Left ventricle myocardium inferior (tissue), 1 donor: Measurements from ENCODE around the gene DCUN1D2. TPM values are rescaled to one million over a fixed set of nuclear protein-coding genes. Genes with fewer than 3 reads are reported as not detected.
"Not testable (repeated sequence)": the region's sequence is repeated elsewhere in the genome, so short reads cannot be mapped to it uniquely, and the experiment has no call there.

Experiments used
- DNase-seq: peaks from one replicate; pipeline ENCODE4 v3.0.0-alpha.2; 2020
- H3K27ac ChIP-seq: fragments of 200-600 bp; replicated peaks from 2 replicates; pipeline ENCODE4 v1.8.0; 2021
- H3K27me3 ChIP-seq: fragments of 200-600 bp; 2 replicates; pipeline ENCODE4 v1.8.0; 2021; ENCODE audit warnings: low read depth
- H3K36me3 ChIP-seq: fragments of 200-600 bp; 2 replicates; pipeline ENCODE4 v1.8.0; 2021
- H3K4me1 ChIP-seq: fragments of 200-600 bp; 2 replicates; pipeline ENCODE4 v1.8.0; 2021
- H3K4me3 ChIP-seq: fragments of 200-600 bp; 2 replicates; pipeline ENCODE4 v1.8.0; 2021; ENCODE audit warnings: mild to moderate bottlenecking, moderate library complexity
- H3K9me3 ChIP-seq: fragments of 200-600 bp; replicated peaks from 2 replicates; pipeline ENCODE4 v1.8.0; 2021
- CTCF ChIP-seq: fragments of 200-600 bp; IDR thresholded peaks from 2 replicates; pipeline ENCODE4 v1.8.0; 2021; ENCODE audit warnings: antibody characterized with exemption, mild to moderate bottlenecking, borderline replicate concordance
- intact Hi-C: fragments of 100-400 bp; cut with micrococcal nuclease; formaldehyde crosslinking; loops from one replicate; pipeline ENCODE4 v1.11.0; 2022
- total RNA-seq: library from RNA; stranded (reverse); fragmentation: NEBNext Ultra II Directional; extraction: Animal tissue kit (Norgen Biotek cat#: 25700); gene quantifications from one replicate; pipeline ENCODE4 v1.2.1, GENCODE V29; 2021
- donor health status: DM: no; HTN: yes; CAD: no; lungs with severe emphysema.

DCUN1D2 gene
- total RNA-seq, 1 donor from 2014 or later = 196 TPM

- no peak for TF ChIP-seq CTCF
- Histone ChIP-seq H3K9me3 (no peaks in the 10 kb centered on the region), H3K27me3 (no peaks in the 10 kb centered on the region), H3K36me3 (peaks cover 77% of the 10 kb centered on the region), H3K4me1 (peaks cover 12% of the 10 kb centered on the region), H3K27ac (no peak overlapping the region), H3K4me3 (no peak overlapping the region)
- intact Hi-C loops = no loop called here
- DNase-seq = no peak
These were observed 36.9 kb upstream of the DCUN1D2 start for GRCh38 chr13:113527272-113527958.

GRCh38 chr13:113526466-113527220 lies 36.1 kb upstream of the DCUN1D2 start:
- H3K9me3 ChIP-seq = no peaks in the 10 kb centered on the region
- H3K27ac ChIP-seq = no peak overlapping the region
- H3K4me1 ChIP-seq = peaks cover 6% of the 10 kb centered on the region
- H3K36me3 ChIP-seq = peaks cover 81% of the 10 kb centered on the region
- H3K4me3 ChIP-seq = no peak overlapping the region
- TF ChIP-seq CTCF = no peak
- no peak for DNase-seq
- intact Hi-C loops = no loop called here
- no peaks in the 10 kb centered on the region for H3K27me3 ChIP-seq

GRCh38 chr13:113522438-113522837 lies 31.9 kb upstream of the DCUN1D2 start:
- H3K9me3 ChIP-seq = not testable (repeated sequence)
- peaks cover 61% of the 10 kb centered on the region for H3K36me3 ChIP-seq

GRCh38 chr13:113520571-113520970 lies 30.1 kb upstream of the DCUN1D2 start:
- Histone ChIP-seq H3K4me3 (no peak overlapping the region), H3K27me3 (no peaks in the 10 kb centered on the region), H3K9me3 (no peaks in the 10 kb centered on the region), H3K27ac (no peak overlapping the region), H3K4me1 (no peaks in the 10 kb centered on the region), H3K36me3 (peaks cover 60% of the 10 kb centered on the region)
- TF ChIP-seq CTCF = no peak
- no peak for DNase-seq
- intact Hi-C loops = no loop called here

More at GRCh38 chr13:113522438-113522837, 31.9 kb upstream of the DCUN1D2 start:
- H3K27ac ChIP-seq, H3K4me1 ChIP-seq, intact Hi-C loops, H3K27me3 ChIP-seq, DNase-seq, H3K4me3 ChIP-seq: not testable (repeated sequence)

GRCh38 chr13:113519556-113519955 lies 29.0 kb upstream of the DCUN1D2 start:
- no peaks in the 10 kb centered on the region for H3K9me3 ChIP-seq
- no peak for TF ChIP-seq CTCF
- DNase-seq = no peak
- H3K27ac ChIP-seq = no peak overlapping the region
- no peak overlapping the region for H3K4me3 ChIP-seq
- intact Hi-C loops = no loop called here
- no peaks in the 10 kb centered on the region for H3K4me1 ChIP-seq
- no peaks in the 10 kb centered on the region for H3K27me3 ChIP-seq
- H3K36me3 ChIP-seq = peaks cover 62% of the 10 kb centered on the region
